Stimulated activated naive CD8-positive, alpha-beta T cell treated with anti-CD3 and anti-CD28 coated beads, Interleukin-15, Interleukin-2, amounts not matched to agents 100 U/mL and 50 U/mL, for 24 hours (primary cell): Measurements from ENCODE around the gene GJA3.
A peak's percentile ranks its signal among the peaks of the same experiment; 100 is the strongest.

Experiments
- ATAC-seq: fragments of 150-1000 bp; cut with Tn5 transposase; one replicate; pipeline ENCODE4 v1.10.0; 2021
- DNase-seq: peaks from one replicate; pipeline ENCODE4 v3.0.0; 2021

Gene GJA3

DNA sequence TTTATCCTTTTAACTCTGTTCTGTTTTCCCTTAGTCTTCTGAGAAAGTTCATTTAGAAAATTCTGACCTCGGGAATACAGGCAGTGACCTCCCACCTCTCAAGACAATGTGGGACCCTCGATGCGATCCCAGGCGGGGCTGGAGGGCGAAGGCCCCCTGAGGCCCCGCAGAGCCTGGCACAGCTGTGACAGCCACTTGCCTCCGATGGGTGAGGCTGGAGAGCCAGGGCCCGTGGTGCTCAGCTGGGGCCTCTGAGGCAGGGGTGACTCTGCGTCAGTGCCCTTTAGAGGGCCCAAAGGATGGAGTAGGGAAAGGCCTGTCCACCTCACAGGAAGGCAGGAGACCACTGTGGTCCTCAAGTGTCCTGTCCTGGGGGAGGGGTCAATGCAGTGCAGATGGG, 10.3 kb downstream of the GJA3 start:
- no peak for ATAC-seq

GRCh38 chr13:20149762-20150161, 11.1 kb downstream of the GJA3 start:
- DNase-seq, result no peak
- ATAC-seq, result no peak

More for the DNA sequence above, 10.3 kb downstream of the GJA3 start:
- no peak for DNase-seq

DNA sequence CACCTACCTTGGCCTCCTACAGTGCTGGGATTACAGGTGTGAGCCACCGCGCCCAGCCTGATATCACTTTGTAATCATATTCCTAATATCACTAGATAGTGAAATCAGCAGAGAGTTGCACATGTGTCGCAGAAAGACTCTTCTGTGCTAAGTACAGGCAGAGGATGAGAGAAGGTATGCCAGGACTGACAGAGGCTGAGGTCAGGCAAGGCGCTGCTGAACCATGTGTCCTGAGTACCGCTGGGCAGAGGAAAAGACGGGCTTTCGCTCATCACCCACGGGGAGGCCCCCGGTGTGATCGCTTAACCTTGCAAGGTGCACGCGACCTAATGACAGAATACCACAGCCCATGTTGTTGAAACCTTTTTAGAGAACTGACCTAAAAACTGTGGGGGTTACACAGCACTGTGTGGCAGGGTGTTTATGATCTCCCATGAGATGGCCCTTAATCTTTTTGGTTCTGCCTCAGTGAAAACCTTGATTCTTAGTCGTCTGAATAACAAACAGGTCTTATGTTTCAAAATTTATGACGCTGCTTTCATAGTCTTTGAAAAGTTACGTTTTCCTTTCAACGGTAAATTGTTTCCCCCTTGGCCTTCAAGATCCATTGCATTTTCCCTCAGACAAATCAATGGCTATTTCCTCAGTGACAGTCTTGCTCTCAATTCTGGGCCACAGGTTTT, 12.2 kb downstream of the GJA3 start:
- DNase-seq, result no peak
- no peak for ATAC-seq

DNA sequence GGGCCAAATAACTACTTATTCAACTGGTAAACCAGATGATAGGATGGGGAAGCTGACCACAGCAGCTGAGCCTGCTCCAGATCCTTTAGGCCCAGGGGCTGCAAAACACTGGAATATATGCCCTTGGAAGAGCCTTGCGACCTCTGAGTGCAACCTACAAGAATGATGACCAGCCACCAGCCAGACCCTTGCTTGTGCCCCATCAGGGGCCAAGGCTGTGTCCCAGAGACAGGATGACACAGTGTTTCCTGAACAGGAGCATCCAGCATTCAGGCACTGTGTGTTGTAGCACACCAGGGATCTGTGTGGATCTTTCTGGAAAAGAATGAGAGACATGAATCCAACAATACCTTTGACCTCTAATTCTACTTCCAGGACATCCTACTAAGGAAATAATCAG, 14.5 kb downstream of the GJA3 start:
- ATAC-seq (no peak), DNase-seq (no peak)

GRCh38 chr13:20145521-20145920, 15.3 kb downstream of the GJA3 start:
- DNase-seq (no peak), ATAC-seq (no peak)

GRCh38 chr13:20144141-20144850, 16.6 kb downstream of the GJA3 start:
- DNase-seq, result no peak
- ATAC-seq, result no peak

DNA sequence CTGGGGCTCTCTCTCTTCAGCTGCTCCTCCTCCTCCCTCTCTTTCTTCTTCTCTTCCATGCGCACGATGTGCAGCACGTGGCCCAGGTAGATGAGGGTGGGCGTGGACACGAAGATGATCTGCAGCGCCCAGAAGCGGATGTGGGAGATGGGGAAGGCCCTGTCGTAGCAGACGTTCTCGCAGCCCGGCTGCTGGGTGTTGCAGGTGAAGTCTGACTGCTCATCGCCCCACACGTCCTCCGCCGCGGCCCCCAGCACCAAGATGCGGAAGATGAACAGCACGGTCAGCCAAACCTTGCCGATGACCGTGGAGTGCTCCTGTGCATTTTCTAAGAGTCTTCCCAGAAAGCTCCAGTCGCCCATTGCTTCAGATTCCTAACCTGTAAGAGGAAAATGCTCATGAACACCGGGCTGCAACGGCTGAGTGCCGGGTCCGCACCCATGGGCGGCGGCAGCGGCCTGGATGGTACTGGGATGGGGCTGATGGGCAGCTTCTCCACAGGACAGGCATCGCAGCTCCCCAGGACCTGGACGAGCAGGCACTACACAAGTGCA, 17.8 kb downstream of the GJA3 start:
- DNase-seq (no peak), ATAC-seq (no peak)

DNA sequence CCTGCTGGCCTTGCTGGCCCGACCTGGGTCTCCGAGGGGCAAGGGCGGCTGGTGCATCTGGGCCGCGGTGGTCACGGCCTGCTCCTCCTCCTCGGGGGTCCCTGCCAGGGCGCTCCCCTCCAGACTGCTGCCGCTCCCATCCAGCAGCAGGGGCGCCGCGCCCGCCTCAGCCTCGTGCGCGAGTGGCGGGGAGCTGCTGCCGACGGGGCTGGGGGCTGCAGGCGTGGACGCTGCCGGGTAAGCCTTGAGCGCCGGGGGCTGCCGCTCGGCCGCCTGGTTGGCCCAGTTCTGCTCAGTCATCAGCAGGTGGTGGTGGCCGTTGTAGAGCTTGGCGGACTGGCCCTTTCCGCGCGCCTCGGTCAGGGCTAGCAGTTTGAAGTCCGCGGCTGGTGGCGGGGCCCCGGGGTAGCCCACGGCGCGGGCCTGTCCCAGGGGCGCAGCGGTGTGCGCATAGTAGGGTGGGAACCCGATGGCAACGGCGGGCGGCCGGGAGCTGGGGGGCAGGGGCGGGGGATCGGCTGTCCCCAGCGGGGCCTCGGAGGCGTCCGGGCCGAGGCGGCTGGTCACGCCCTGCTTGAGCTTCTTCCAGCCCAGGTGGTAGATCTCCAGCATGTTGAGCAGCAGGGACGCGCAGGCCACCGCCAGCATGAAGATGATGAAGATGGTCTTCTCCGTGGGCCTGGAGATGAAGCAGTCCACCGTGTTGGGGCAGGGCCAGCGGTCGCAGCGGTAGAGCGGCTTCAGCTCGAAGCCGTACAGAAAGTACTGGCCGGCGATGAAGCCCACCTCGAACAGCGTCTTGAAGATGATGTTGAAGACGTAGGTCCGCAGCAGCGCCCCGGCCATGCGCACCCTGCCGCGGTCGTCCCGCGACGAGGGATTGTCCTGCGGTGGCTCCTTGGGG, 18.6 kb downstream of the GJA3 start:
- ATAC-seq (no peak), DNase-seq (no peak)

DNA sequence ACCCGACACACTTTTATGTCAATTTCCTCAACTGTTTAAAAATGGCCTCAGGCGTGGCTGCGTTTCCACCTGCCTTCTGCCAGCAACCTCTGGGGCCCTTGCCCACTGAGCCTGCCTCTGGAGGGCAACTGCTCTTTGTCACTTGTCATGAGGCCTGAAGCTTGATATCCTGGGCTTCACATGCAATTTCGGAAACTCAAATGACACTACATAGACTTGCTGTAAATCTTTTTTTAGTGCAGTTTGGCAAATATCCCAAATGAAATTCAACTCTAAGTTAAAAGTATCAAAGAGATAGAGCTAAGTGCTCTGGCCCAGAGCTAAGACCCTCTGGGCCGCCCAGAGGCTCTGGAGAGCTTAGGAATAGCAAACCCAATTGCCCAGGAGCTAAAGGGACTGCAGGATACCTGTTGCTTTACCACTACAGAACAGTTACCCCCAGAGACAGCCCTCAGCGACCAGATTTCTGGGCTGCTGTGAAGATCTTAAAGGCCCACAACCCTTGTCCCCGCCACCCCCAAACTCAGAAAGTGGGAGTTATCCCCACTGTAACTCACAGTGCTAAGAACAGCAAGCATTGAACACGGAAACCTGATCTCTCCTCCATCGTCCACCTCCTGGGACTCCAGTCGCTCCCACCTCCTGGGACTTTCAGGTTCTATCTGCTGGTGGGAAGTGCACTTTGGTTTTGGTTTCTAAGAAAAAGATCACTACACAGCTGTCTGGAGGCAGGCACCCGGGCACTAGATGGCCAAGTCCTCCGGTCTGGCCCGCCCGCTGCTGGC, 19.4 kb downstream of the GJA3 start:
- DNase-seq (no peak), ATAC-seq (no peak)

DNA sequence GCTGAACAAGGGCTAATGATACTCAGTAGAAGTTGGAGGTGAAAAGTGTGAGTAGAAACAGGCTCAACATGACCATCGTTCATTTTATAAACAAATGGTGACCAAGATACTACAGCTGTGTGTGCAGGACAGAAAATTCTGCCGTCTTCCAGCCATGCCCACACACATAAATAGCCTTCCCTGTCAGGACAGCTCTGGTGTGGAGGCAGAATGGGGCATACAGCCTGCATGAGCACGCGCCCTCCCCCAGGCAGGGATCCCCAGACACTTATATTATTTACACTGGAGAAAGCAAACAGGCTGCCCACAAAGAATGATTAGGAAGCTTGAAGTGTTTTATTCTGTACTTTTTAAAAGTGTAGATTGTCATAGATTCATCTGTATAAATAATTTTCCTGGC, 20.4 kb downstream of the GJA3 start:
- ATAC-seq (no peak), DNase-seq (no peak)

GRCh38 chr13:20137875-20138274, 23.0 kb downstream of the GJA3 start:
- DNase-seq (no peak), ATAC-seq (no peak)

DNA sequence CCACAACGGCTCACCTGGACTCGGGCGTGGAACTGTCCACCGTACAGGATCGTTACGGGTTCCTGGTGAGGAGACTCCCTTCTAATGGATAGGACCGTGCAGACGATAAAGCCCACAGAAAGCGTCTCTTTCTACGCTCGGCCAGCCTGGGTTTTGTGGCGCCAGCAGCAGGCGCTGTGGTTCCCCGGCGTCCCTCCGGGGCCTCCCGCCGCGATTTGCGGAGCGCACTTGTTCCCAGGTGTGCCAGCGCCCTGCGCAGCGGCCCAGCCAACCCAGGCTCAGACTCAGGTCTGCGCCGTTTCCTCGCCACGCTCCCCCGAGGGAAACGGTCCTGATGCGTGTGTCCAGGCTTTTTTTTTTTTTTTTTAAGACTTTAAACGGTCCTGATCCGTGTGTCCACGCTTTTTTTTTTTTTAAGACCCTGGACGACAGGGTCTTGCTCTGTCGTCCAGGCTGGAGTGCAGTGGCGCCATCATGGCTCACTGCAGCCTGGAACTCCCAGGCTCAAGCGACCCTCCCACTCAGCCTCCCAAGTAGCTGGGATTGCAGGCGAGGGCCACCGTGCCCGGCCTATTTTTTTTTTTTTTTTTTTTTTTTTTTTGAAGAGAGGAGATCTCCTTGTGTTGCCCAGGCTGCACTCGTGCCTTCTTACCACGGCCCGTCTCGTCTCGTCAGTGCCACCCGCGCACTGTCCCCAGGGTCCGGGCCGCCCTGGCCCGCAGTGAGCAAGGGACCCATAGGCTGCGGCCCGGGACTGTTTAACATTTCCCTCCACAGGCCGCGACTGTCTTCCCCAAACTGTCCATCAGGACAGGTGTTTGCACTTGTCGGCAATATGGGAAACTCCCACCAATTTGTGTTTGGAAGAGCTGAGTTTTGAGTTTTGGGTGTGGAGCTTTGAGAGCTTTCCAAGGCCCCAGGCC, 23.8 kb downstream of the GJA3 start:
- peak; percentile 62 for DNase-seq
- peak; percentile 63 for ATAC-seq

- no peak for DNase-seq
- no peak for ATAC-seq
Observed at GRCh38 chr13:20134732-20135131, 26.1 kb downstream of the GJA3 start.

DNA sequence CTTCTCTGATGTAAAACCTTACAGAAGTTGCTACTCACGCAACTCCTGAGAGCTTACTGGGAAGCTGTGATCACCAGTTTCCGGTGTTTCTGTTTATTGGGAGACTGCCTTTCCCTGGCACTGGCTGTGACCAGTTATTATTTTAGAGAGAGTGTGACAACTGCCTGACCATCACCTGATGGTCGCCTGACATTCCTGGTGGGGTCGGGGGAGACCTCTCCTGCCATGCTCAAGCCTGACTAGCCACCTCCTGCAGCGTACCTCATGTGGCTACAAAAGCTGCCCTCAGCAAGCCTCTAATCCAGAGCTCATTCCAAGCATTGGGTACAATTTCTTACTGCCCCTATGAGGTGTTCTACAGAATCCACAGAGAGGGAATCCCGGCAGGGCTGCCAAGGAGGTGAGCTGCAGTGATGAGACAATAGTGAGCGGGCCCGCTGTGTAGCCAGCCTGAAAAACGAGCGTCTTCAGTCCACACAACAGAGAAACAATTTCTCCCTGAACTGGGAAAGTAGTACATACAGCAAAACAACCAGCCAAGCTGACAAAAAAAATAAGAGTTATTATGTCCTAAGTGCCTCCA, 28.7 kb downstream of the GJA3 start:
- ATAC-seq (no peak), DNase-seq (no peak)

GRCh38 chr13:20131057-20131832, 29.6 kb downstream of the GJA3 start:
- ATAC-seq (no peak), DNase-seq (no peak)

DNA sequence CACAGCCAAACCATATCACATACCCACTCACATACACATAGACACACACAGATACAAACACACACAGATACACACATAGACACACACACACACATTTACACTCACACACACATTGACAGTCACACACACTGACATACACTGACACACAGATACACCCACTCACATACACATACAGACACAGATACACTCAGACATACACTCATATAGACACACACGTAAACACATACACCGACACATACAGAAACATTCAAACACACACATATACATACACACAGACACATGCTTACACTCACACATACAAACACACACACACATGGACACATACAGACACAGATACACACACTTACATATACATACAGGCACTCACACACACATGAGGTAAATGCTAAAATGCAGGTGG, 30.2 kb downstream of the GJA3 start:
- ATAC-seq (no peak), DNase-seq (no peak)

DNA sequence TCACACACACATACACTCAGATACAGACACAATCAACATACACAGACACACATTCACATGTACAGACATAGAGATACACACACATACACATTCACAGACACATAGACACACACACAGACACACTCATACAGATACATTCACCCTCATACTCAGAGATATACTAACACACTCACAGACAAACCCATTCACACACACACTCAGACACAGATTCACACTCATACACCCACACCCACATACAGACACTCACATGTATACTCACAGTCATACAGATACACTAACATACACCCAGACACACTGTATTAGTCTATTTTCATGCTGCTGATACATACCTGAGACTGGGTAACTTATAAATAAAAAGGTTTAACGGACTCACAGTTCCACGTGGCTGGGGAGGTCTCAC, 30.8 kb downstream of the GJA3 start:
- no peak for ATAC-seq
- no peak for DNase-seq

- no peak for ATAC-seq
- DNase-seq, result no peak
Observed at GRCh38 chr13:20129076-20129475, 31.8 kb downstream of the GJA3 start.

DNA sequence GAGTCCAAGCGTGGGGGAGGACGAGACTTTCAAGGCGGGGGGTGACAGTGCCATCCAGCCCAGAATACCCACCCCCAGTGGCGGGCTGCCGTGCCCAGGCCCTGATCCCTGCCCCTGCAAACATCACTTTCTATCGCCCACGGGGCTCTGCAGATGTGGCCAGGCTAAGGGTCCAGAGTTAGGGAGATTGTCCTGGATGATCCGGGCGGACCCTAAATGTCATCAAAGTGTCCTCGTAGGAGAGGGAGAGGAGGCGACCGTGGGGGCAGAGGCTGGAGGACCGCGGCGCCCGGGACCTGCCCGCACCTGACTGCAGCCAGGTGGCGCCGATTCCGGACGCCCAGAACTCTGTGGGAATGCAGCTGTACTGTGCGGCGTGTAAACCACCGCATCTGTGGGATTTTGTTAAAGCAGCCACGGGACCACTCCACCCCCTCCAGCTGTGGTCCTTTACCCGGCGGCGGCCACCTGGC, 32.4 kb downstream of the GJA3 start:
- ATAC-seq (peak; percentile 5), DNase-seq (peak; percentile 15)
